Transverse colon (tissue), 4 donors: ENCODE measurements around the gene ZNRF3. TPM values are rescaled to one million over a fixed set of nuclear protein-coding genes. Genes with fewer than 3 reads are reported as not detected.

Source experiments
- DNase-seq: peaks from one replicate; pipeline ENCODE4 v3.0.0-alpha.2; 2019
- H3K27ac ChIP-seq, 4 donors: fragments of 200-600 bp; sonication (generic); 2 replicates each; pipeline ENCODE4 v1.5.1; 2016 to 2018; ENCODE audit warnings: inconsistent platforms in 4 of 4
- H3K27me3 ChIP-seq: fragments of 200-600 bp; sonication (generic); 2 replicates; pipeline ENCODE4 v1.5.1; 2017; ENCODE audit warnings: inconsistent platforms
- H3K36me3 ChIP-seq, 4 donors: fragments of 200-600 bp; sonication (generic); 2 replicates each; pipeline ENCODE4 v1.5.1; 2017 to 2019; ENCODE audit warnings: inconsistent platforms in 4 of 4
- H3K4me1 ChIP-seq, 4 donors: fragments of 200-600 bp; sonication (generic); 2 replicates each; pipeline ENCODE4 v1.5.1; 2017 to 2020; ENCODE audit warnings: inconsistent platforms in 4 of 4
- H3K4me3 ChIP-seq, 4 donors: fragments of 200-600 bp; sonication (generic); 1 replicate in 1 of 4; 2 replicates in 3 of 4; pipeline versions ENCODE4 v1.5.1 to v1.6.1; 2017 to 2019; ENCODE audit warnings: inconsistent platforms in 4 of 4
- H3K9me3 ChIP-seq, 2 donors: fragments of 200-600 bp; sonication (generic); 2 replicates each; pipeline ENCODE4 v1.5.1; 2017 to 2019; ENCODE audit warnings: inconsistent platforms in 2 of 2
- CTCF ChIP-seq, 5 experiments: fragments of 200-600 bp in 3 of 5; fragments of 450-650 bp in 2 of 5; sonication (generic) in 3 of 5; IDR thresholded peaks; 1 replicate in 2 of 5; 2 replicates in 3 of 5; pipeline ENCODE4 v1.5.1; 2016 to 2017; ENCODE audit warnings: antibody characterized with exemption in 5 of 5, inconsistent platforms in 3 of 5, mild to moderate bottlenecking in 2 of 5, moderate library complexity in 1 of 5
- EP300 ChIP-seq: sonication (generic); formaldehyde crosslinking; IDR thresholded peaks from one replicate; pipeline ENCODE4 v1.6.1; 2017; ENCODE audit warnings: antibody characterized with exemption, low read depth
- POLR2A ChIP-seq: fragments of 450-650 bp; IDR thresholded peaks from one replicate; pipeline ENCODE4 v1.6.1; 2016; ENCODE audit warnings: antibody characterized with exemption, mild to moderate bottlenecking, moderate library complexity
- POLR2AphosphoS5 ChIP-seq, 3 donors: sonication (generic); formaldehyde crosslinking; IDR thresholded peaks; one replicate each; pipeline ENCODE4 v1.6.1; 2016; ENCODE audit warnings: antibody characterized with exemption in 3 of 3
- WGBS, 2 donors: methylation state at CpG; one replicate each; pipeline ENCODE4 v1.1.5; 2018; ENCODE audit warnings: low coverage in 1 of 2; 5-methylcytosine and 5-hydroxymethylcytosine counted together
- in situ Hi-C, 4 donors: fragments of 200-750 bp; cut with MboI; loops; one replicate each; pipeline versions ENCODE4 v1.15.0 to v1.15.1; 2017; ENCODE audit warnings: low sequenced_read_pairs in 3 of 4, low pct_ligation_motif_present in 1 of 4, low pct_unique_long_range_greater_than_20kb in 1 of 4
- intact Hi-C: fragments of 100-400 bp; cut with DNase I; formaldehyde crosslinking; loops from one replicate; pipeline ENCODE4 v1.15.1; 2023; ENCODE audit warnings: low total_unique reads
- total RNA-seq, 4 donors: library from RNA; depleted of rRNA; stranded (reverse); fragments of >200 nt; gene quantifications; one replicate each; pipeline ENCODE4 v1.1.0, GENCODE V29; 2016

Gene ZNRF3
- total RNA-seq, 4 donors from 2014 or later: 4.5 to 10.7 (median 8.3) TPM

DNA sequence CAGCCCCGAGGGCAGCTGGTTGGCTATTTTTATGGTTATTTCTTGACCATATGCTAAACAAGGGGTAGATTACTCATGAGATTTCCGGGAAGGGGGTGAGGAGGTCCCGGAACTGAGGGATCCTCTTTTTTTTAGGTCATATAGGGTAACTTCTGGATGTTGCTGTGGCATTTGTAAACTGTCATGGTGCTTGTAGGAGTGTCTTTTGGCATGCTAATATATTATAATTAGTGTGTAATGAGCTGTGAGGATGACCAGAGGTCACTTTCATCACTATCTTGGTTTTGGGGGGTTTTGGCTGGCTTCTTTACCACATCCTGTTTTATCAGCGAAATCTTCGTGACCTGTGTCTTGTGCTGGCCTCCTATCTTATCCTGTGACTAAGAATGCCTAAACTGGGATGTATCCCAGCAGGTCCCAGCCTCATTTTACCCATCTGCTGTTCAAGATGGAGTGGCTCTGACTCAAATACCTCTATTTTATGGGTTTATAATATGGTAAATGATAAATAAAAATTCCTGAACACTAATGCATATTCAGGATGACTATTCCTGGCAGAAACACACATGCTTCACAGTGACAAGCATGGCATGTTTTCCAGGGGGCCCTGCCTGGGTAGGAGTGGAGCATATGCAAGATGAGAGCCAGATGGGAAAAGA lies 200.7 kb downstream of the ZNRF3 start:
- Histone ChIP-seq H3K27ac (peak overlapping the region in 2 of 4 donors; percentile 11 to 20), H3K4me1 (peaks cover 6 to 32% (median 17%) of the 10 kb centered on the region in 4 donors)
- no peak for TF ChIP-seq POLR2AphosphoS5 (IDR thresholded peaks at IDR 0.05)
- TF ChIP-seq POLR2A: no peak
- TF ChIP-seq CTCF (IDR thresholded peaks at IDR 0.05): no peak
- TF ChIP-seq EP300: no peak

DNA sequence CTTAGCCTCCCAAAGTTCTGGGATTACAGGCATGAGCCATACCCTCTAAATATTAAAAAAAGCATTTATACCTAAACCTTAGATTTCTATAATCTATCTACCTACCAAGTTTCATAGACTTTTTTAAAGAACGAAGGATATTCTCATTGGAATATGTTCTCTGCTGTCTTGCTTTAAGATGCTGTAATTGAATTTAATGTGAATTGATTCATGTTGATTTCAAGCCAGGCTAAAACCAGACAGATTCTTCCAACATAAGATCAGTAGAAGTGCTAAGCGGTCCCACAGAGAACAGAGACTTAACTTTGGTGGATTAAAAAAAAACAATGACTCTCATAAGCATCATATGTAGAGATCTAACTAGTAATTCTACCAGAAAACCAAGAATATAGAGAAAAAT lies 203.6 kb downstream of the ZNRF3 start:
- Histone ChIP-seq H3K36me3 (no peaks in the 10 kb centered on the region), H3K27me3 (no peaks in the 10 kb centered on the region), H3K4me1 (peaks cover 0 to 11% (median 2%) of the 10 kb centered on the region in 4 donors), H3K9me3 (no peaks in the 10 kb centered on the region), H3K27ac (no peak overlapping the region), H3K4me3 (no peak overlapping the region)
- intact Hi-C loops: no loop called here
- TF ChIP-seq POLR2AphosphoS5 (IDR thresholded peaks at IDR 0.05) (no peak), CTCF (IDR thresholded peaks at IDR 0.05) (no peak), POLR2A (no peak), EP300 (no peak)
- DNase-seq: no peak
- WGBS, 2 donors: 86 to 91% methylated on average over 2 of the region's 2 CpGs
- in situ Hi-C loops: no loop called here

More for the DNA sequence above, 200.7 kb downstream of the ZNRF3 start:
- no peak for DNase-seq
- intact Hi-C loops: no loop called here
- Histone ChIP-seq H3K36me3 (no peaks in the 10 kb centered on the region), H3K9me3 (no peaks in the 10 kb centered on the region), H3K4me3 (no peak overlapping the region), H3K27me3 (no peaks in the 10 kb centered on the region)
- WGBS, 2 donors: 61 to 68% methylated on average over 5 of the region's 5 CpGs
- in situ Hi-C loops: no loop called here

GRCh38 chr22:29088809-29089208 lies 205.4 kb downstream of the ZNRF3 start:
- no peak for DNase-seq
- intact Hi-C loops: no loop called here
- 94 to 95% methylated on average over 2 to 3 of the region's 3 CpGs for WGBS, 2 donors
- Histone ChIP-seq H3K4me3 (no peak overlapping the region), H3K36me3 (no peaks in the 10 kb centered on the region), H3K9me3 (no peaks in the 10 kb centered on the region), H3K27me3 (no peaks in the 10 kb centered on the region), H3K4me1 (peaks cover 0 to 19% (median 10%) of the 10 kb centered on the region in 4 donors), H3K27ac (no peak overlapping the region)
- no peak for TF ChIP-seq CTCF (IDR thresholded peaks at IDR 0.05)
- no peak for TF ChIP-seq POLR2AphosphoS5 (IDR thresholded peaks at IDR 0.05)
- no peak for TF ChIP-seq POLR2A
- no peak for TF ChIP-seq EP300
- in situ Hi-C loops: no loop called here

DNA sequence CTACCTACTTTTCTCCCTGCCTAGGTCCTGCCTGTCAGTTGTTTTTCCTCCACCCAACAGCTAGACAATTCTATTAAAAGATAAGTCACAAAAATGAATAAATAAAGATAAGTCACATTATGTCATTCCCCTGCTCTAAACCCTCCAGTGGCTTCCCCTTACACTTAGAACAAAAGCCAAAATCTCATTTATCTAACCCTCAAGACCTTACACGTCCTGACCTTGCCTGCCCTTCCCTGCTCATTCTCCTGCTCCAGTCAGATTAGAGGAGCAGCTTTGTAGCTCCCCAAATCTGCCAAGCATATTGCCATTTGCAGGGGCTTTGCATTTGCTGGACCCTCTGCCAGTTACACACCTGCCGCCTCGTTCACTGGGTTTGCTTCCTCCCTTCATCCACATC lies 206.1 kb downstream of the ZNRF3 start:
- H3K4me3 ChIP-seq: no peak overlapping the region
- 14 to 64% methylated on average over 1 to 3 of the region's 3 CpGs for WGBS, 2 donors
- TF ChIP-seq POLR2AphosphoS5 (IDR thresholded peaks at IDR 0.05) (no peak), CTCF (IDR thresholded peaks at IDR 0.05) (no peak), POLR2A (no peak), EP300 (no peak)
- no peaks in the 10 kb centered on the region for H3K36me3 ChIP-seq
- no peak for DNase-seq
- no peaks in the 10 kb centered on the region for H3K27me3 ChIP-seq
- no peaks in the 10 kb centered on the region for H3K9me3 ChIP-seq
- no peak overlapping the region for H3K27ac ChIP-seq
- intact Hi-C loops (no loop called here), in situ Hi-C loops (no loop called here)
- H3K4me1 ChIP-seq: peaks cover 0 to 19% (median 10%) of the 10 kb centered on the region in 4 donors
